ENCODE results near the gene GLUD1.

- TF ChIP-seq CTCF (conservative IDR thresholded peaks at IDR 0.05 in 1 of 2, IDR thresholded peaks at IDR 0.05 in 1 of 2; ENCODE audit: low read depth in 1 of 2, low read length in 2 of 2), result no peak
- no peak for TF ChIP-seq EZH2 (IDR thresholded peaks at IDR 0.05; ENCODE audit: low read length, missing control alignments)
These were observed 22.2 kb downstream of the GLUD1 start for GRCh38 chr10:87072449-87072848.

All from fibroblast of lung (primary cell).